RWPE1 (cell line): ENCODE measurements around the gene UCMA.
"Not testable (repeated sequence)": the region's sequence is repeated elsewhere in the genome, so short reads cannot be mapped to it uniquely, and the experiment has no call there.

Source experiments
- CTCF ChIA-PET: fragments of 350-600 bp; sonication (Branson Sonifier 250); formaldehyde crosslinking; extraction: SDS; loops from one replicate; lab custom pipeline; 2021; lab: Yijun Ruan, JAX
- POLR2A ChIA-PET: fragments of 400-600 bp; formaldehyde crosslinking; extraction: SDS; loops from one replicate; lab custom pipeline; 2020; ENCODE audit warnings: antibody characterized with exemption; ENCODE audit not compliant: low non-redundant PET; lab: Yijun Ruan, JAX
- DNase-seq: peaks from one replicate; pipeline ENCODE4 v3.0.0; 2012; ENCODE audit warnings: low spot score
- H3K27ac ChIP-seq: fragments of 450-650 bp; 2 replicates; pipeline ENCODE4 v1.5.1; 2017
- CTCF ChIP-seq: fragments of 450-650 bp; conservative IDR thresholded peaks from 2 replicates; pipeline ENCODE4 v1.5.1; 2017; ENCODE audit warnings: low read depth, mild to moderate bottlenecking

Gene UCMA

GRCh38 chr10:13234172-13234571 is at the start of gene UCMA:
TSS of gene UCMA (minus strand) at chr10:13234374. CDS start at chr10:13234258, 116 bp downstream.
- CTCF ChIA-PET: no interaction called here
- H3K27ac ChIP-seq: no peak within 1 kb of the TSS
- no peak for DNase-seq
- POLR2A ChIA-PET: no interaction called here
- no peak for TF ChIP-seq CTCF

DNA sequence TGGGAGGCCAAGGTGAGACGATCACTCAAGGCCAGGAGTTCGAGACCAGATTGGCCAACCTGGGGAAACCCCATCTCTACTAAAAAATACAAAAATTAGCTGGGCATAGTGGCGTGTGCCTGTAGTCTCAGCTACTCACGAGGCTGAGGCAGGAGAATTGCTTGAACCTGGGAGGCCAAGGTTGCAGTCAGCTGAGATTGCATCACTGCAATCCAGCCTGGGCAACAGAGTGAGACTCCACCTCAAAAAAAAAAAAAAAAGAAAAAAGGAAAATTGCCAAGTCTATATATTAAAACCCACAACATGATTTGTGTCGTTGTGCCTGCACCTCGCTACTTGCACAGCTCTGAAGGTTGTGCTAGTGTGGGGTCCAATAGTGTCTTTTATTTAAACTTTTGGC is 48.2 kb upstream of the UCMA start:
- H3K27ac ChIP-seq, POLR2A ChIA-PET, CTCF ChIA-PET, DNase-seq: not testable (repeated sequence)

DNA sequence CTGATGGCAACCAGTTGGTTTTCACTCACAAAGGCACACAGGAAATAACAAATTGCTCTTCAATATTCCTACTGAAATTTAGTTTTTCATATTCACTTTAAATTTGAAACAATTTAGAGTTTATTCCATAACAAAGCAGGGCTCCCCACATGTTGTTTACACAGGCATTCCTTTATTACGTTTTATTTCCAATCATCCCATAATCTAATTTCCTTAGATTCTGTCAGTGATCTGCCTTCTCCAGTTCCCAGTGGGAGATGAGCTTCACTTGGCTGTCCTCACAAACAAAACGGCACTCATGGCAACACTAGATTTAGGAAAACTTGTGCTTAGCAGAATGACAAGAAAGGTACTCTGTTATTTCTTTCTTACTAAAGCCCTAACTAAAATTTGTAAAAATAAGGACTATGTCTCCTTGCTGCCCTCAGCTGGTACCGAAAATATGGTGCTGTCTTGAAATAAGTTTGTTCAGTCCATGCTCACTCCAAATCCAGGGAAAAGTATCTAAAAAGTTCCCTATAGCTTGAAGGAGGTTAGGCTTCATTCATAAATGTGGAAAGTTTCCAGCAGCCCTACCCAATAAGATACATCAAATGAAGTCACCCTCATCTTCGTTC is 42.7 kb upstream of the UCMA start:
- POLR2A ChIA-PET: interaction anchor here (0.7 kb wide), 1 partner anchor 13 kb away, joined by 3 read pairs; no protein-coding TSS in a partner anchor
- CTCF ChIA-PET: interaction anchor here (0.6 kb wide), 2 partner anchors 18 to 108 kb away, joined by 3 to 4 read pairs; no protein-coding TSS in a partner anchor
- DNase-seq: no peak

GRCh38 chr10:13276146-13276545 is 42.0 kb upstream of the UCMA start:
- CTCF ChIA-PET, H3K27ac ChIP-seq, POLR2A ChIA-PET, DNase-seq: not testable (repeated sequence)

More for the DNA sequence above, 42.7 kb upstream of the UCMA start:
- no peak overlapping the region for H3K27ac ChIP-seq
- TF ChIP-seq CTCF: no peak

- POLR2A ChIA-PET: interaction anchor here (0.6 kb wide), 1 partner anchor 446 kb away, joined by 12 read pairs; no protein-coding TSS in a partner anchor
- no peak for TF ChIP-seq CTCF
- CTCF ChIA-PET: no interaction called here
- H3K27ac ChIP-seq: no peak overlapping the region
- no peak for DNase-seq
Observed at GRCh38 chr10:13272164-13272571, 38.0 kb upstream of the UCMA start.

DNA sequence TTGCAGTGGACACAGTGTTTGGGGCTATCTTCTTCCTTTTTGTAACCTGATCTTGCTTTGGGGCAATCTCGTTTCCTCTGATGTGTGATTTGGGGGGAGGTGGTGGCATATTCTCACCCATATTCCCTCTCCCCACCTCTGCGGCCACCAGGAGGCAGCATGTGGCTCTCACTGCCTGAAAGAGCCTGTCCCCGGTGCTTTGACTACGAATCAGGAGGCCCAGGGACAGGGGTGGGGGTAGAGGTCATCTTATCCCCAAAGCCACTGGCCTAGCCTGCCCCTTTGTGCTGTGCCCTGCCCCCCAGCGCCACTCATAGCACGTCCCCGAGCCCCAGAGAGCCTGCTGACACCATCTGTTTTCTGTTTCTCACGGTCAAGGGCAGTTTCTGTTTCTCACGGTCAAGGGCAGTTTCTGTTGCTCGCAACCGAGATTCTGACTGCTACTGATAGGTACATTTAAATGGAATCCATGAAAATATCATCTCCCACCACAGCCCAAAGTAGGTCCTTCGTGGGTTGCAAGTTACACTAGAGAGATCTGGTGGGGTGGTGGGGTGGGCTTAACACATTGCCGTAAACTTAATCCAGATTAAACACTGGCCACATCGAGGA is 37.5 kb upstream of the UCMA start:
- CTCF ChIA-PET: no interaction called here
- no peak for DNase-seq
- H3K27ac ChIP-seq: no peak overlapping the region
- POLR2A ChIA-PET: no interaction called here
- no peak for TF ChIP-seq CTCF

- CTCF ChIA-PET: no interaction called here
- no peak for DNase-seq
- no peak overlapping the region for H3K27ac ChIP-seq
- TF ChIP-seq CTCF: no peak
- POLR2A ChIA-PET: no interaction called here
Observed at GRCh38 chr10:13270877-13271551, 36.8 kb upstream of the UCMA start.
